Stimulated activated CD8-positive, alpha-beta memory T cell treated with anti-CD3 and anti-CD28 coated beads, Interleukin-7, amount 100 ng/mL, for 48 hours (primary cell): ENCODE data around the gene ITGAX.
A peak's percentile ranks its signal among the peaks of the same experiment; 100 is the strongest.

Experiments used
- DNase-seq, 2 donors: peaks; one replicate each; pipeline ENCODE4 v3.0.0-alpha.2; 2020; ENCODE audit warnings: low read depth in 1 of 2; ENCODE audit errors: extremely low read depth in 1 of 2

The ITGAX gene

DNA sequence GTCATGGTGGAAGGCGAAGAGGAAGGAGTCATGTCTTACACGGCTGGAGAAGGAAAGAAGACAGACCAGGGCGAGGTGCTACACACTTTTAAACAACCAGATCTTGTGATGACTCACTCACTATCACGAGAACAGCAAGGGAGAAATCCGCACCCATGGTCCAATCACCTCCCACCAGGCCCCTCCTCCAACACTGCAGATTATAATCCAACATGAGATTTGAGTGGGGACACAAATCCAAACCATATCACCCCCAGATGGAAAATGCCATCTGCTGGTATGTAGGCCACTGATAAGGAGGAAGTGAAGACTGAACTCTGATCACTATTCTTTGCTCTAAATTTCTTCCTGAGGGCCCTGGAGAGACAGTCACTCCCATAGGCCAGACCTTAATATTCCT is 7.5 kb upstream of the ITGAX start:
- no peak for DNase-seq

DNA sequence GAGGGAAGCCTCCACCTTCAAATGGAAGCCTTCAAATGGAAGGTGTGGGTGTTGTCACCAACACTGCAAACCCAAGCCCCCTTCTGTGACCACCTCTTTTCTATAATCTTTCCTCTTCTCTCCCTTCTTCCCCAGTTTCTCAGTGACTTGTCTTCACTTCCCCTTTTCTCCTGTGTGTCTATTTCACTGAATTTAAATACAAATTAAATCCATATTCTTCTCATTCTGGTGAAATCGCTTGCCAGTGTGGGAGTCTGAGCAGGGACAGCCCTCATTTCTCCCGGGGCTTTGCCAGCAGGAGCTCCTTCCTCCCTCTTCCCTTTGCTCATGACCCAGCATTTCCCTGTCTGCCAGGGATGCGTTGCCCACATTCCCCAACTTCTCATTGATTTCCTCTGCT is 6.4 kb upstream of the ITGAX start:
- DNase-seq = no peak

GRCh38 chr16:31350275-31351005 is 4.5 kb upstream of the ITGAX start:
- no peak for DNase-seq

DNA sequence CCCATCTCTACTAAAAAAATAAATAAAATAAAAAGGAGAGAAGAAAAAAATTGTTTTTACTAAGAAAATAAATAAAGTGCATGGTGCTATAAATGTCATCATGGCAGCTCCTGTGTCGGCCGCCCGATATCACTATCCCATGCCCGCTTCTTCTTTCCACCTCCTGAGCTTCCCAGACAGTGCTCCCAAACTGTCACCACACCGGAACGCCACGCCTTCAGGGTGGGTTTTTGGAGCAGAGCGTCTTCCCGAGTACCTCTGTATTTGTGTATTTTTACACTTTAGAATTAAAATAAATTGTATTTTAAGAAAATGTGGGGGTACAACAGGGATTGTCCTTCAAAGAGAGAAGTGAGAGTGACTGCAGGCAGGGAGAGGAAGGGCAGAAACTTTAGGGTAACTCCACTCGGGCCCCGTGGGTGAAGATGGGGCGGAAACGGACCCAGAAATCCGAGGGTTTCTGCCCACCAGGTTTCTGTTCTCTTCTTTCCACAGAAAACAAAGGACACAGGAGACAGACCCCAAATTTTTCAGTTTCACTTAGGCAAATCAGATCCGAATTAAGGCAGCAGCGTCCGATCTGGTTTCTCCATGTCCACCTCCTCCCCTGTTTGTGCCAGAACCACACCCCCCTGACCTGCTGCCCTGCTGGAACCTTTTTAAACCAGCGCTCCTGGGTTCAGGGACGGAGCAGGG is 3.6 kb upstream of the ITGAX start:
- DNase-seq = no peak

GRCh38 chr16:31351942-31352325 is 3.0 kb upstream of the ITGAX start:
- peak in 1 of 2 donors; percentile 71 for DNase-seq

GRCh38 chr16:31352376-31353115 is 2.4 kb upstream of the ITGAX start:
- DNase-seq = no peak

DNA sequence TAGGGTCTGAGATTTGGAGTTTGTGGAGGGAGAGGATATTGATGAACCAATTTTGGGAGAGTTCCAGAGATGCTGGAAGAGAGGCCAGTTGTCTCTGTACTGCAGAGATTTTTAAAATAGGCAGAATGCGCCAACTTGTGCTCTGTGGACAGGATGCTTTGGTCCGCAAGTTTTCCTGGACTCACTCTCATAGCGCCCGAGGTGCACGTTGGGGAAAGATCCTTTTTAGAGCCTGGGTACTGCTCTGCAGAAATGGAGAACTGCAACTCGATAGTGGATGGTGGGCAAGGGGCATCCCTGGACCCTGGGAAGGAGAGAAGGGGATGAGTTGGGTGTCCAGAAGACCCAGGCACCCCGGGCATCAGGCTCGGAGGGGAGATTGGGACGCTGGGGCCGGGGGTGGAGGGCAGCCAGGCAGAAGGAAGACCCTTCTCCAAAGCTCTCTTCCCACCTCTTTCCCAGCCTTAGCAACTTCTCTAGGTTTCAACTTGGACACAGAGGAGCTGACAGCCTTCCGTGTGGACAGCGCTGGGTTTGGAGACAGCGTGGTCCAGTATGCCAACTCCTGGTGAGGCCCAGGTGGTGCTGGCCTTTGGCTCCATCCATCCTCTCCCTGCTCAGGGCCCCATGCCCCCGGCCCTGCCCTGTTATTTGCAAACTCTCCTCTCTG is 590 bp downstream of the ITGAX start:
- no peak for DNase-seq

GRCh38 chr16:31356566-31357323 is 1.8 kb downstream of the ITGAX start:
- DNase-seq = no peak

DNA sequence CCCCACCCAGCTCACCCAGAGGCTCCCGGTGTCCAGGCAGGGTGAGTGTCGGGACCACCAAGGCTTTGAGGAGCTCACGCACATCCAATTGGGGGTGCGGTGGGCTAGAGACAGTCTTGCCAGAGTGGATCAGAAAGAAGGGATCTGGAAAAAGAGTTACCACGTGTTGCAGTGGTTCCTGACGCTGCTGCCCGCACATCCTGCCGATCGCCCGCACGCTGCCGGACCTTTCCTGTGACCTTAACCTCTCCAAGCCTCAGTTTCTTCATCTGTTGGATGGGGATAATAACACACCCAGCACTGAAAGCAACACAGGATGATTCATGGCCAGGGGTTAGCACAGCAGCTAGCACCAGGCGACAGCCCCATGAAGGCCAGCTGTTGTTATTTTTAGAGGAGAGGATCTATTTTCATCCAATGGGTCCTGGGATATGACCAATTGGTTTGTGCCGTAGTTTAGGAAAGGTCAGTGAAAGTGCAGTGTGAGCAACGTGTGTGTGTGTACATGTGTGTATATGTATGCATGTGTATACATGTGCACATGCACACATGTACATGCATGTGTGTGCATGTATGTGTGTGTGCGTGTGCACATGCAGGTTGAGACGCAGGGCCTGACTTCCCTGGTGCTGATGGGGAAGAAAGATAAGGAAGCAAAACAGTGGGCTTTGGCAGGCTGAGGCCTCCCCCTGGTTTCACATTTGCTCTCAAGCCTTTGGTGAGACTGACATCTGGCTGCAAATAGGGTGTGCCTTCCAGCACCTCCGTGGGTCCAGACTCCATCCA is 2.5 kb downstream of the ITGAX start:
- no peak for DNase-seq

DNA sequence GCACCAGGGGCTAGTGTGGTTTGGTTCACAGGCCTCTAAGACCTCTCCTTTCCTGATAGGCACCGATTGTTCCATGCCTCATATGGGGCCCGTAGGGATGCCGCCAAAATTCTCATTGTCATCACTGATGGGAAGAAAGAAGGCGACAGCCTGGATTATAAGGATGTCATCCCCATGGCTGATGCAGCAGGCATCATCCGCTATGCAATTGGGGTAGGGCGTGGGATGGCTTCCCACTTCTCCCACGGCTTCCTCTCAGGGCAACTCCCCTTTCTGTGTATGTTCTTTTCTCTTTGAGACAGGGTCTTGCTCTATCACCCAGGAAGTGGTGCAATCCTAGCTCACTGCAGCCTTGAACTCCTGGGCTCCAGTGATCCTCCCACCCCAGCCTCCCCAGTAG is 5.3 kb downstream of the ITGAX start:
- DNase-seq = no peak

GRCh38 chr16:31361201-31362110 is 6.5 kb downstream of the ITGAX start:
- DNase-seq = no peak

- no peak for DNase-seq
These were observed 7.8 kb downstream of the ITGAX start for GRCh38 chr16:31362476-31363405.

- DNase-seq = no peak
These were observed 8.7 kb downstream of the ITGAX start for GRCh38 chr16:31363721-31364120.

DNA sequence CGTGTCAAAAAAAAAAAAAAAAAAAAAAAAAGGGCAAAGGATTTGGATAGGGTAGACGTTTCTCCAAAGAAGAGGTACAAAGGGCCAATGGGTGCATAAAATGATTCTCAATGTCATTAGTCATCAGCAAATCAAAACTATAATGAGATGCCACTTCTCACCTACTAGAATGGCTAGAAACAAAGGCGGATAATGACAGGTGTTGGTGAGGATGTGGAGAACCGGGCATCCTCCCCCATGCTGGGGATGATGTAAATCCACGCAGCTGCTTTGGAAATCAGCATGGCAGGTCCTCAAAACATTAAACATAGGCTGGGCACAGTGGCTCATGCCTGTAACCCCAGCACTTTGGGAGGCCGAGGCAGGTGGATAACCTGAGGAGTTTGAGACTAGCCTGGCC is 9.4 kb downstream of the ITGAX start:
- no peak for DNase-seq

- DNase-seq = no peak
These were observed 10.3 kb downstream of the ITGAX start for GRCh38 chr16:31365131-31365865.

DNA sequence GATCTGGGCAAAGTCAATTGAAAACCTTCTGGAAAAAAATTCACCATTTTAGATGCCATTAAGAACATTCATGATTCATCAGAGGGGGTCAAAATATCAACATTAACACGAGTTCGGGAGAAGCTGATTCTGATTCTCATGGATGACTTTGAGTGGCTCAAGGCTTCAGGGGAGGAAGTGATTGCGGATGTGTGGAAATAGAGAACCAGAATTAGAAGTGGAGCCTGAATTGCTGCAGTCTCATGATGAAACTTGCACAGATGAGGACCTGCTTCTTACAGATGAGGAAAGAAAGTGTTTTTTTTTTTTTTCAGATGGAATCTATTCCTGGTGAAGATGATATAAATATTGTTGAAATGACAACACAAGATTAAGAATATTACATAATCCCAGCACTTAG is 12.9 kb downstream of the ITGAX start:
- no peak for DNase-seq

DNA sequence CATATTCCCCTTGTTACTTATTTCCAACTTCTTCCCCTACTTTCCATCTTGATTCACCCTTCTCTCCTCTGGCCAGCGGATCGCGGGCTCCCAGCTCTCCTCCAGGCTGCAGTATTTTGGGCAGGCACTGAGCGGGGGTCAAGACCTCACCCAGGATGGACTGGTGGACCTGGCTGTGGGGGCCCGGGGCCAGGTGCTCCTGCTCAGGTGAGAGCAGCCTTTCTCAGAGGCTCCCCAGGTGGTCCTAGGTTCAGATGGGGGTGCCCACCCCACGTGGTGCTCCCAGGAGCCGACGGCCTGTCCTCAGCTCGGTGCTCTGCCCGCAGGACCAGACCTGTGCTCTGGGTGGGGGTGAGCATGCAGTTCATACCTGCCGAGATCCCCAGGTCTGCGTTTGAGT is 16.0 kb downstream of the ITGAX start:
- DNase-seq = no peak
